Mucosa of descending colon (tissue), 3 donors: ENCODE results near the gene NTSR1. TPM values are rescaled to one million over a fixed set of nuclear protein-coding genes. Genes with fewer than 3 reads are reported as not detected.

Experiments used
- ATAC-seq: fragments of 200-7000 bp; cut with Tn5 transposase; one replicate; pipeline ENCODE4 v1.9.1; 2020; ENCODE audit warnings: mild to moderate bottlenecking, moderate library complexity
- DNase-seq, 3 donors: peaks; one replicate each; pipeline ENCODE4 v3.0.0-alpha.2; 2020
- H3K36me3 ChIP-seq: fragments of 200-600 bp; one replicate; pipeline ENCODE4 v1.8.0; 2021; ENCODE audit warnings: low read depth, mild to moderate bottlenecking
- H3K4me1 ChIP-seq: fragments of 200-600 bp; one replicate; pipeline ENCODE4 v1.8.0; 2021; ENCODE audit warnings: low read depth, mild to moderate bottlenecking
- H3K4me3 ChIP-seq: fragments of 200-600 bp; one replicate; pipeline ENCODE4 v1.8.0; 2021; ENCODE audit warnings: mild to moderate bottlenecking
- H3K9me3 ChIP-seq: fragments of 200-600 bp; one replicate; pipeline ENCODE4 v1.8.0; 2021; ENCODE audit warnings: mild to moderate bottlenecking
- CTCF ChIP-seq: fragments of 200-600 bp; IDR thresholded peaks from one replicate; pipeline ENCODE4 v1.8.0; 2022; ENCODE audit warnings: antibody characterized with exemption, mild to moderate bottlenecking
- intact Hi-C, 2 donors: fragments of 100-400 bp; cut with DNase I in 1 of 2; cut with micrococcal nuclease in 1 of 2; formaldehyde crosslinking; loops; one replicate each; pipeline versions ENCODE4 v1.11.0 to v1.11.1; 2022; cut with DNase I, micrococcal nuclease
- total RNA-seq, 3 donors: library from RNA; stranded (reverse); fragmentation: NEBNext Ultra II Directional in 2 of 3; extraction: Animal tissue kit (Norgen Biotek cat#: 25700) in 2 of 3; gene quantifications; one replicate each; pipeline versions ENCODE4 v1.2.1 to v1.2.4, GENCODE V29; 2021 to 2023
- donor health status: DM: no; HTN: no; CAD: no; lungs with moderate emphysema.
- donor health status: DM: no; HTN: no; CAD: no.
- donor health status: DM: no; HTN: yes; CAD: no.

NTSR1 gene
- total RNA-seq, 3 donors from 2014 or later, result 0.31 to 22.1 TPM; not detected in 1

GRCh38 chr20:62699296-62699695, 9.3 kb upstream of the NTSR1 start:
- no peaks in the 10 kb centered on the region for H3K9me3 ChIP-seq
- peak in 1 of 3 donors; percentile 33 for DNase-seq
- intact Hi-C loops, result no loop called here
- no peaks in the 10 kb centered on the region for H3K36me3 ChIP-seq
- no peak for TF ChIP-seq CTCF
- ATAC-seq, result no peak
- H3K4me3 ChIP-seq, result no peak overlapping the region
- H3K4me1 ChIP-seq, result peaks cover 3% of the 10 kb centered on the region

GRCh38 chr20:62699741-62700140, 8.9 kb upstream of the NTSR1 start:
- Histone ChIP-seq H3K4me3 (no peak overlapping the region), H3K9me3 (no peaks in the 10 kb centered on the region), H3K36me3 (no peaks in the 10 kb centered on the region), H3K4me1 (peaks cover 4% of the 10 kb centered on the region)
- no peak for TF ChIP-seq CTCF
- intact Hi-C loops, result no loop called here
- ATAC-seq (no peak), DNase-seq (peak in 1 of 3 donors; percentile 27)

- no peak overlapping the region for H3K4me3 ChIP-seq
- no peaks in the 10 kb centered on the region for H3K36me3 ChIP-seq
- DNase-seq (peak in 1 of 3 donors; percentile 44), ATAC-seq (no peak)
- peaks cover 4% of the 10 kb centered on the region for H3K4me1 ChIP-seq
- no peaks in the 10 kb centered on the region for H3K9me3 ChIP-seq
- intact Hi-C loops, result no loop called here
- no peak for TF ChIP-seq CTCF
Measured at GRCh38 chr20:62700261-62700930, 8.2 kb upstream of the NTSR1 start.

- DNase-seq (peak in 1 of 3 donors; percentile 36), ATAC-seq (no peak)
- peaks cover 4% of the 10 kb centered on the region for H3K4me1 ChIP-seq
- H3K9me3 ChIP-seq, result no peaks in the 10 kb centered on the region
- intact Hi-C loops, result no loop called here
- no peak for TF ChIP-seq CTCF
- no peak overlapping the region for H3K4me3 ChIP-seq
- no peaks in the 10 kb centered on the region for H3K36me3 ChIP-seq
Measured at GRCh38 chr20:62701161-62702012, 7.2 kb upstream of the NTSR1 start.

- Histone ChIP-seq H3K36me3 (no peaks in the 10 kb centered on the region), H3K4me1 (peaks cover 4% of the 10 kb centered on the region), H3K9me3 (no peaks in the 10 kb centered on the region), H3K4me3 (no peak overlapping the region)
- ATAC-seq (no peak), DNase-seq (peak in 1 of 3 donors; percentile 31)
- intact Hi-C loops, result no loop called here
- no peak for TF ChIP-seq CTCF
Measured at GRCh38 chr20:62702013-62702300, 6.7 kb upstream of the NTSR1 start.
